Measurements from ENCODE around the gene PTPRU.

Gene PTPRU

DNA sequence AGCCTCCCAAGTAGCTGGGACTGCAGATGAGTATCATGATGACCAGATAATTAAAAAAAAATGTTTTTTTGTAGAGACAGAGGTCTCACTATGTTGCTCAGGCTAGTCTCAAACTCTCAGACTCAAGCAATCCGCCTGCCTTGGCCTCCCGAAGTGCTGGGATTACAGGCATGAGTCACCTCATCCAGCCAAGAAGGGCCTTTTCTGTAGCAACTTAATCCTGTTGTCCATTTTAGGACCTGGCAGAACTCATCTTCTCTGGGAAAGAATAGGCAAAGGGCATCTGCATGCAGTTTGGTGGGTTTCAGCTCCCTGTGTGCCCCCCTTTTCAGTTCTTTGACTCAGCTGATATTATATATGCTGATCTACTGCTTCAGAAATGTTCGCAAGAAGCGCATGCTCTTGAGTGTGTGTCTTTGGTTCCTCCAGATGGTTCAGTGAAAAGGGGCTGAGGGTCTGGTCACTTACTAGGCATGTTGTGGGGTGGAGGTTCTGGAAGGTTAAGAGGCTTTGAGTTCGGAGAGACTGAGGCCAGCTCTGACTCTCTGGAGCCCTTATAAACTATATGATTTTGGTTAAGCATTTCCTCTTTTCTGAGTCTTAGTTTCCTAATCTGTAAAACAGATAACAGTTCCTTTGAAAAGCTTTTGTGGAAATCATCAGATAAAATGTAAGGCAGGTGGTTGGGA, 35.3 kb upstream of the PTPRU start (continued):
- TF ChIP-seq, protein P1, sequence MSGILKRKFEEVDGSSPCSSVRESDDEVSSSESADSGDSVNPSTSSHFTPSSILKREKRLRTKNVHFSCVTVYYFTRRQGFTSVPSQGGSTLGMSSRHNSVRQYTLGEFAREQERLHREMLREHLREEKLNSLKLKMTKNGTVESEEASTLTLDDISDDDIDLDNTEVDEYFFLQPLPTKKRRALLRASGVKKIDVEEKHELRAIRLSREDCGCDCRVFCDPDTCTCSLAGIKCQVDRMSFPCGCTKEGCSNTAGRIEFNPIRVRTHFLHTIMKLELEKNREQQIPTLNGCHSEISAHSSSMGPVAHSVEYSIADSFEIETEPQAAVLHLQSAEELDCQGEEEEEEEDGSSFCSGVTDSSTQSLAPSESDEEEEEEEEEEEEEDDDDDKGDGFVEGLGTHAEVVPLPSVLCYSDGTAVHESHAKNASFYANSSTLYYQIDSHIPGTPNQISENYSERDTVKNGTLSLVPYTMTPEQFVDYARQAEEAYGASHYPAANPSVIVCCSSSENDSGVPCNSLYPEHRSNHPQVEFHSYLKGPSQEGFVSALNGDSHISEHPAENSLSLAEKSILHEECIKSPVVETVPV (CRISPR knock-in tag; IDR thresholded peaks at IDR 0.05) = no peak
- TF ChIP-seq BACH2 (CRISPR knock-in tag; IDR thresholded peaks at IDR 0.05; ENCODE audit: borderline replicate concordance) = no peak
- TF ChIP-seq SNAI2 (CRISPR knock-in tag; IDR thresholded peaks at IDR 0.05) = no peak
- no peak for TF ChIP-seq RARB (CRISPR knock-in tag; IDR thresholded peaks at IDR 0.05)

DNA sequence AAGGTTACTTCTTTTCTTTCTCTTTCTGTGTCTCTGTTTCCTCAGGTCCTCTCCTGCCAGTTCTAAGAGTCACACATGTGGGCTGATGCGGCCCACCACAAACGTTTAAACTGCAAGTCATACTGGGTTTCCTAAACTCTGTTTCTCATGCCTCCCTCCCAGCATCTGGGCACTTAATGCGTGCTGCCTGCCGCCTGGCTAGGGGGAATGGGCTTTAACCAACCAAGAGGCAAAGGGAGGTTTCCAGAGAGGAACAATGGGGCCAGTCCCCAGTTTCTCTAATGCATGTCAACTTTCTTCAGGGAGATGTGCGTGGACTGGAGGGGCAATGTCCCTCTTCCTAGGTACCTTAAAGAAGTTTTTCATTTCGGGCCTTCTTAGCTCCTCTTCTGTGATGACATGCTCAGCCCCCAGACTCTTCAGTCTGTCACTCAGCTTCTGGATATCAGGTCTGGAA, 34.7 kb upstream of the PTPRU start:
- ATAC-seq = no peak
- TF ChIP-seq ZNF70 (CRISPR knock-in tag; IDR thresholded peaks at IDR 0.05) (no peak), ESRRG (CRISPR knock-in tag; IDR thresholded peaks at IDR 0.05) (no peak)
- TF ChIP-seq, protein P2, sequence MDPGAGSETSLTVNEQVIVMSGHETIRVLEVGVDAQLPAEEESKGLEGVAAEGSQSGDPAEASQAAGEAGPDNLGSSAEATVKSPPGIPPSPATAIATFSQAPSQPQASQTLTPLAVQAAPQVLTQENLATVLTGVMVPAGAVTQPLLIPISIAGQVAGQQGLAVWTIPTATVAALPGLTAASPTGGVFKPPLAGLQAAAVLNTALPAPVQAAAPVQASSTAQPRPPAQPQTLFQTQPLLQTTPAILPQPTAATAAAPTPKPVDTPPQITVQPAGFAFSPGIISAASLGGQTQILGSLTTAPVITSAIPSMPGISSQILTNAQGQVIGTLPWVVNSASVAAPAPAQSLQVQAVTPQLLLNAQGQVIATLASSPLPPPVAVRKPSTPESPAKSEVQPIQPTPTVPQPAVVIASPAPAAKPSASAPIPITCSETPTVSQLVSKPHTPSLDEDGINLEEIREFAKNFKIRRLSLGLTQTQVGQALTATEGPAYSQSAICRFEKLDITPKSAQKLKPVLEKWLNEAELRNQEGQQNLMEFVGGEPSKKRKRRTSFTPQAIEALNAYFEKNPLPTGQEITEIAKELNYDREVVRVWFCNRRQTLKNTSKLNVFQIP (CRISPR knock-in tag; IDR thresholded peaks at IDR 0.05; ENCODE audit: borderline replicate concordance, low read depth) = no peak

DNA sequence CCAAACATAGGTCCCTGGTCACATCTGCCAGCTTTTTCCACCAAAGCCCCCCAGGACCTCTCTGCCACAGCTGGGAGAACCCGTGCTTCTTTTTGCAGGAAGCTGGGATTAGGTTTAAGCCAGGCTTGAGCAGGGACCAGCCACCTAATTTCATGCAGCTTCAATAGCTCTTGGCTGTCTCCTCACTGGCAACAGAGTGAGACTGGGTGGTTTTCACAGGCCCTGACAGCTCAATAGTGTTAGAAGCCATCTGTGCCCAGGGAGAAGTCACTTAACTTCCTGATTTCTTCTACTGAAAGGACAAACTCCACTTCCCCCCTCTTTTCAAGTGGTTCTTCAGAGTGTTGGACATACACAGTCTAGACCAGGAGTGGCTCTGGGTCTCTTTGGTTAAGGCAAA, 34.3 kb upstream of the PTPRU start:
- ATAC-seq = no peak
- TF ChIP-seq TOX (CRISPR knock-in tag; IDR thresholded peaks at IDR 0.05; ENCODE audit: borderline replicate concordance) (no peak), ZNF8 (CRISPR knock-in tag; IDR thresholded peaks at IDR 0.05) (no peak), GLIS3 (CRISPR knock-in tag; IDR thresholded peaks at IDR 0.05) (no peak), CSDC2 (CRISPR knock-in tag; IDR thresholded peaks at IDR 0.05) (no peak), ZNF565 (CRISPR knock-in tag; conservative IDR thresholded peaks at IDR 0.05; ENCODE audit: low read depth) (no peak)

DNA sequence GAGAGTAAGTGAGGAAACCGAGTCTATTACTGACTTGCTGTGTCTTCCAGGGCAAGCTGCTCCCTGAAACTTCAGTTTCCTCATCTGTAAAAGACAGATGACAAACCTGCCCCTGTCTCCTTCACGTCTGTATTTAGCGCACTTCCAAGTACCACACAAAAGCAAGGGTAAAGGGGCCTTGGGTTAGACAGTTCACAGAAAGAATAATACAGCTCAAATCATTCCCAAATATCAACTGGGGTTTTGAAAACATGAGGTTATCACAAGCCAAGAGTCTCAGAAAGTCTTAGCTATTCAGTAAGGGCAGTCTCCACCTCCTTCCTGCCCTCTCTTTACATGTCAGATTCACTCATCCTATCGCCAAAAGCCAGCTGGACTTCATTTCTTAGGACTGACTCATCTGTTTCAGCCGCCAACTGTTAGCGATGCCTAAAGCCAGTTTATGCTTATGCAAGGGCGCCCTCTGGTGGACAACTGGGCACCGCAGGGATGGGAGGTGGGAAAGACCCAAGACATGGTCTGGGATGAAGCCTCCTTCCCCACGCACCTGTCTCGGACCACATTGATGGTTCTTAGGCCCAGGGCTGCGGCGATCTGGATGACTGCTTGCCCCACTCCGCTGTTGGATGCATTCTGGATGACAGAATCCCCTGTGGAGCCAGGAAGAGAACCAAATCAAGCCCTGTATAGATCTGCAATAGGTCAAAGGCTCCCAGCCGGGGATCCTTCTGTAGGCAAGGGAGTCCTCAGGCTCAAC, 33.6 kb upstream of the PTPRU start:
- TF ChIP-seq CSDC2 (CRISPR knock-in tag; IDR thresholded peaks at IDR 0.05) (no peak), OSR1 (CRISPR knock-in tag; IDR thresholded peaks at IDR 0.05) (no peak), TCF4 (CRISPR knock-in tag; IDR thresholded peaks at IDR 0.05; ENCODE audit: borderline replicate concordance) (no peak), RARB (CRISPR knock-in tag; IDR thresholded peaks at IDR 0.05) (no peak), ZNF70 (CRISPR knock-in tag; IDR thresholded peaks at IDR 0.05) (no peak), PPARA (CRISPR knock-in tag; IDR thresholded peaks at IDR 0.05; ENCODE audit: borderline replicate concordance) (no peak), ESRRG (CRISPR knock-in tag; IDR thresholded peaks at IDR 0.05) (no peak), TOX (CRISPR knock-in tag; IDR thresholded peaks at IDR 0.05; ENCODE audit: borderline replicate concordance) (no peak), BACH2 (CRISPR knock-in tag; IDR thresholded peaks at IDR 0.05; ENCODE audit: borderline replicate concordance) (no peak), ZC3H10 (CRISPR knock-in tag; IDR thresholded peaks at IDR 0.05) (no peak), GLIS3 (CRISPR knock-in tag; IDR thresholded peaks at IDR 0.05) (no peak), ZNF8 (CRISPR knock-in tag; IDR thresholded peaks at IDR 0.05) (no peak), ISL1 (CRISPR knock-in tag; IDR thresholded peaks at IDR 0.05) (no peak)
- TF ChIP-seq, protein P2 (CRISPR knock-in tag; IDR thresholded peaks at IDR 0.05; ENCODE audit: borderline replicate concordance, low read depth) = no peak
- TF ChIP-seq, protein P3, sequence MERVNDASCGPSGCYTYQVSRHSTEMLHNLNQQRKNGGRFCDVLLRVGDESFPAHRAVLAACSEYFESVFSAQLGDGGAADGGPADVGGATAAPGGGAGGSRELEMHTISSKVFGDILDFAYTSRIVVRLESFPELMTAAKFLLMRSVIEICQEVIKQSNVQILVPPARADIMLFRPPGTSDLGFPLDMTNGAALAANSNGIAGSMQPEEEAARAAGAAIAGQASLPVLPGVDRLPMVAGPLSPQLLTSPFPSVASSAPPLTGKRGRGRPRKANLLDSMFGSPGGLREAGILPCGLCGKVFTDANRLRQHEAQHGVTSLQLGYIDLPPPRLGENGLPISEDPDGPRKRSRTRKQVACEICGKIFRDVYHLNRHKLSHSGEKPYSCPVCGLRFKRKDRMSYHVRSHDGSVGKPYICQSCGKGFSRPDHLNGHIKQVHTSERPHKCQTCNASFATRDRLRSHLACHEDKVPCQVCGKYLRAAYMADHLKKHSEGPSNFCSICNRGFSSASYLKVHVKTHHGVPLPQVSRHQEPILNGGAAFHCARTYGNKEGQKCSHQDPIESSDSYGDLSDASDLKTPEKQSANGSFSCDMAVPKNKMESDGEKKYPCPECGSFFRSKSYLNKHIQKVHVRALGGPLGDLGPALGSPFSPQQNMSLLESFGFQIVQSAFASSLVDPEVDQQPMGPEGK (CRISPR knock-in tag; IDR thresholded peaks at IDR 0.05; ENCODE audit: borderline replicate concordance) = no peak
- TF ChIP-seq, protein P4, sequence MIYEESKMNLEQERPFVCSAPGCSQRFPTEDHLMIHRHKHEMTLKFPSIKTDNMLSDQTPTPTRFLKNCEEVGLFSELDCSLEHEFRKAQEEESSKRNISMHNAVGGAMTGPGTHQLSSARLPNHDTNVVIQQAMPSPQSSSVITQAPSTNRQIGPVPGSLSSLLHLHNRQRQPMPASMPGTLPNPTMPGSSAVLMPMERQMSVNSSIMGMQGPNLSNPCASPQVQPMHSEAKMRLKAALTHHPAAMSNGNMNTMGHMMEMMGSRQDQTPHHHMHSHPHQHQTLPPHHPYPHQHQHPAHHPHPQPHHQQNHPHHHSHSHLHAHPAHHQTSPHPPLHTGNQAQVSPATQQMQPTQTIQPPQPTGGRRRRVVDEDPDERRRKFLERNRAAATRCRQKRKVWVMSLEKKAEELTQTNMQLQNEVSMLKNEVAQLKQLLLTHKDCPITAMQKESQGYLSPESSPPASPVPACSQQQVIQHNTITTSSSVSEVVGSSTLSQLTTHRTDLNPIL (CRISPR knock-in tag; IDR thresholded peaks at IDR 0.05; ENCODE audit: low read depth) = no peak
- TF ChIP-seq, protein P5, sequence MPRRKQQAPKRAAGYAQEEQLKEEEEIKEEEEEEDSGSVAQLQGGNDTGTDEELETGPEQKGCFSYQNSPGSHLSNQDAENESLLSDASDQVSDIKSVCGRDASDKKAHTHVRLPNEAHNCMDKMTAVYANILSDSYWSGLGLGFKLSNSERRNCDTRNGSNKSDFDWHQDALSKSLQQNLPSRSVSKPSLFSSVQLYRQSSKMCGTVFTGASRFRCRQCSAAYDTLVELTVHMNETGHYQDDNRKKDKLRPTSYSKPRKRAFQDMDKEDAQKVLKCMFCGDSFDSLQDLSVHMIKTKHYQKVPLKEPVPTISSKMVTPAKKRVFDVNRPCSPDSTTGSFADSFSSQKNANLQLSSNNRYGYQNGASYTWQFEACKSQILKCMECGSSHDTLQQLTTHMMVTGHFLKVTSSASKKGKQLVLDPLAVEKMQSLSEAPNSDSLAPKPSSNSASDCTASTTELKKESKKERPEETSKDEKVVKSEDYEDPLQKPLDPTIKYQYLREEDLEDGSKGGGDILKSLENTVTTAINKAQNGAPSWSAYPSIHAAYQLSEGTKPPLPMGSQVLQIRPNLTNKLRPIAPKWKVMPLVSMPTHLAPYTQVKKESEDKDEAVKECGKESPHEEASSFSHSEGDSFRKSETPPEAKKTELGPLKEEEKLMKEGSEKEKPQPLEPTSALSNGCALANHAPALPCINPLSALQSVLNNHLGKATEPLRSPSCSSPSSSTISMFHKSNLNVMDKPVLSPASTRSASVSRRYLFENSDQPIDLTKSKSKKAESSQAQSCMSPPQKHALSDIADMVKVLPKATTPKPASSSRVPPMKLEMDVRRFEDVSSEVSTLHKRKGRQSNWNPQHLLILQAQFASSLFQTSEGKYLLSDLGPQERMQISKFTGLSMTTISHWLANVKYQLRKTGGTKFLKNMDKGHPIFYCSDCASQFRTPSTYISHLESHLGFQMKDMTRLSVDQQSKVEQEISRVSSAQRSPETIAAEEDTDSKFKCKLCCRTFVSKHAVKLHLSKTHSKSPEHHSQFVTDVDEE (CRISPR knock-in tag; IDR thresholded peaks at IDR 0.05) = no peak
- TF ChIP-seq, protein P1 (CRISPR knock-in tag; IDR thresholded peaks at IDR 0.05) = no peak
- peak; percentile 100 for ATAC-seq

All from SK-N-SH treated with all-trans-retinoic acid at 6 μM for 48 hours (cell line).